Astrocyte of the spinal cord (primary cell): ENCODE measurements around the gene RAB37.

Source experiments
- DNase-seq: peaks from one replicate; pipeline ENCODE4 v3.0.0; 2011; ENCODE audit warnings: low read depth, low spot score
- H3K4me3 ChIP-seq: 2 replicates; pipeline ENCODE4 v1.5.1; 2011; ENCODE audit warnings: low read depth, mild to moderate bottlenecking, low read length, moderate library complexity
- in situ Hi-C: cut with HindIII; loops from 2 replicates; pipeline ENCODE4 v1.10.0; 2017; ENCODE audit warnings: low sequenced_read_pairs
- TF ChIP-seq, protein P1 (sequence below): IDR thresholded peaks from 2 replicates; pipeline ENCODE4 v1.5.1; 2012; ENCODE audit warnings: low read depth, mild to moderate bottlenecking, low read length, inconsistent platforms

Gene RAB37

DNA sequence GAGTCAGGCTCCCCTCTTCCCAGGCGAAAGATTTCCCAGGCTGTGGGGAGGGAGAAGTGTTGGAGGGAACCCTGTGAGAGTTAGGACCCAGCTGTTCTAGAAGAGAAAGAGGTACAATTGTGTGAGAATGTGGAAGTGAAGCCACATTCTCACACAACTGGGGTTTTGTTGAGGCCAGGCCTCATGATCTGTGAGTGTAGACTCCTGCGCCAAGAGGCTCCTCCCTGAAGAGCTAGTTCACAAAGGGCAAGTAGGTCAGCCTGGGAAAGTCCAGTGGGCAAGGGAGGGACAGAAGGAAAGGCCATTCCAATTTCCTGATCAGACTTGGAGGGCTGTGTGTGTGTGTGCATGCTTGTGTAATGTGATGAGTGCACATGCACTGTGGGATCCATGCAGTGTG, 39.5 kb upstream of the RAB37 start:
- no peak overlapping the region for H3K4me3 ChIP-seq
- DNase-seq, result no peak
- in situ Hi-C loops, result no loop called here
- TF ChIP-seq, protein P1, sequence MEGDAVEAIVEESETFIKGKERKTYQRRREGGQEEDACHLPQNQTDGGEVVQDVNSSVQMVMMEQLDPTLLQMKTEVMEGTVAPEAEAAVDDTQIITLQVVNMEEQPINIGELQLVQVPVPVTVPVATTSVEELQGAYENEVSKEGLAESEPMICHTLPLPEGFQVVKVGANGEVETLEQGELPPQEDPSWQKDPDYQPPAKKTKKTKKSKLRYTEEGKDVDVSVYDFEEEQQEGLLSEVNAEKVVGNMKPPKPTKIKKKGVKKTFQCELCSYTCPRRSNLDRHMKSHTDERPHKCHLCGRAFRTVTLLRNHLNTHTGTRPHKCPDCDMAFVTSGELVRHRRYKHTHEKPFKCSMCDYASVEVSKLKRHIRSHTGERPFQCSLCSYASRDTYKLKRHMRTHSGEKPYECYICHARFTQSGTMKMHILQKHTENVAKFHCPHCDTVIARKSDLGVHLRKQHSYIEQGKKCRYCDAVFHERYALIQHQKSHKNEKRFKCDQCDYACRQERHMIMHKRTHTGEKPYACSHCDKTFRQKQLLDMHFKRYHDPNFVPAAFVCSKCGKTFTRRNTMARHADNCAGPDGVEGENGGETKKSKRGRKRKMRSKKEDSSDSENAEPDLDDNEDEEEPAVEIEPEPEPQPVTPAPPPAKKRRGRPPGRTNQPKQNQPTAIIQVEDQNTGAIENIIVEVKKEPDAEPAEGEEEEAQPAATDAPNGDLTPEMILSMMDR, result no peak

DNA sequence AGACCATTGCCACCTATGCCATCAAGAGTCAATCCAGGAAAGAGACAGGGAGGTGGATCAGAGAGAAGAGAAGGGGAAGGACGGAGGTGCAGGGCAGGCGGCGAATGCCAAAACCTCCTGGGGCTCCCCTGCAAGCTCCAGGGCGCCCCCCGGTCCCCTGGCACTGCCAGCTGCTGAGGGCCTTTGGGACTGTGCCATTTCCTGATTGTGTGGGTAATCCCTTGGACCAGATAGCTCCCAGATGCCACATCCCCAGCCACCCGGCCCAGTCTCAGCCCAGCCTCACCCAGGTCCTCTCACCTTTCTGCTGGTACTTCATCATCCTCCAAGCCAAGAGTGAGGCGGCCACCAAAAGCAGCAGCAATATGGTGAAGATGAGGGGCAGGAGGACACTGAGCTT, 39.0 kb upstream of the RAB37 start:
- H3K4me3 ChIP-seq, result no peak overlapping the region
- in situ Hi-C loops, result no loop called here
- TF ChIP-seq, protein P1, result no peak
- no peak for DNase-seq

DNA sequence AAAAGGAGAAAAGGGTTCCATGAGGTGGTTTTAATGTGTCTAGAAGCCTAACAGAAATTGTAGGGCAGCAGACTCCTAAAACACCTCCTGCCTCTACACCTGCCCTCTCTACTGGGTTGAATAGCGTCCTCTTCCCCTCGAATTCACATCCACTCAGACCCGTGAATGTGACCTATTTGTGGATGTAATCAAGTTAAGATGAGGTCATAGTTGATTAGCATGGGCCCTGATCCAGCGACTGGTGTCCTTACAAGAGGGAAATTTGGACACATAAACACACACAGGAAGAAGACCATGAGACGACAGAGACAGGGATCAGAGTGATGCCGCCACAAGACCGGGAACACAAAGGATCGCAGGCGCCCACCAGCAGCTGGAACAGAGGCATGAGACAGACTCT, 37.8 kb upstream of the RAB37 start:
- in situ Hi-C loops, result no loop called here
- TF ChIP-seq, protein P1, result no peak

GRCh38 chr17:74702116-74702871, 34.8 kb upstream of the RAB37 start:
- in situ Hi-C loops, result no loop called here
- DNase-seq, result no peak

More for the DNA sequence above, 37.8 kb upstream of the RAB37 start:
- H3K4me3 ChIP-seq, result no peak overlapping the region
- DNase-seq, result no peak

DNA sequence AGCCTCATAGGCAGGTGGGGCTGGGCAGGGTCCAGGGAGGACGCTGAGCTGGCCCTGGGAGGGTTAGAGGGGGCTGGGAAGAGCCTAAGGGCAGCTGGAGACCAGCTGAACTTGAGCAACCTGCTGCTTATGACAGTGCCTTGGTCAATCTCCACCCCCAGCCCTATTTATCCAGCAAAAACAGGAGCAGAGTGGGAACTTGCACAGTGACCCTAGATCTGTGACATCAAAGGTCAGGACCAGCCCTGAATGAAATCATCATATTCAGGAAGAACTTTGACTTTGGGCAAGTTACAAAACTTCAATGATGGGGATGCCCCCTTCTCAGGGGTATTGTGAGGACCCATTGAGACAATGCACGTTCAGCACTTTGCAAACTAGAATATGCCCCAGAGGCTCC, 33.7 kb upstream of the RAB37 start:
- no peak overlapping the region for H3K4me3 ChIP-seq
- TF ChIP-seq, protein P1, result no peak
- in situ Hi-C loops, result no loop called here
- DNase-seq, result no peak

More at GRCh38 chr17:74702116-74702871, 34.8 kb upstream of the RAB37 start:
- H3K4me3 ChIP-seq, result no peak overlapping the region
- TF ChIP-seq, protein P1, result no peak

DNA sequence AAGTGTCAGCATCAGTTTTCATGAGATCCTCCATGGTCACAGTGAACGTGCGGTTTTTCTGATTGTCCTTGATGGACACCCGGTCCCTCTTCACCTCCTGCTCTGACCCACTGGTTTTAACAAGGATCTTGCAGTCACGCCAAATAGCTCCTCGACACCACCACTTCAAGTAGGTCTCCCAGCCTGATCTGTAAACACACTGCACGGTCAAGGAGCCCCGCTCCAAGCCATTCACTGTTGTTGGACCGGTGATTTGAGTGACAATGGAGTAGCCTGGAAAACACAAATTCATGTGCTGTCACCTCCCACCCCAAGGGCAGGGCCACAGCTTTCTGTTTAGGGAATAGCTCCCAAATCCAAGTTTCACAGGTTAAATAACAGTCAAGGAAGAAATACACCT, 32.5 kb upstream of the RAB37 start:
- in situ Hi-C loops, result no loop called here
- TF ChIP-seq, protein P1, result no peak
- no peak for DNase-seq
- no peak overlapping the region for H3K4me3 ChIP-seq
